GM21447 (cell line): ENCODE data around the gene MAP2.

Source experiments
- ATAC-seq: cut with Tn5 transposase; IDR thresholded peaks from one replicate; pipeline ENCODE4 v1.9.1; 2021; ENCODE audit not compliant: unreplicated experiment

The MAP2 gene

DNA sequence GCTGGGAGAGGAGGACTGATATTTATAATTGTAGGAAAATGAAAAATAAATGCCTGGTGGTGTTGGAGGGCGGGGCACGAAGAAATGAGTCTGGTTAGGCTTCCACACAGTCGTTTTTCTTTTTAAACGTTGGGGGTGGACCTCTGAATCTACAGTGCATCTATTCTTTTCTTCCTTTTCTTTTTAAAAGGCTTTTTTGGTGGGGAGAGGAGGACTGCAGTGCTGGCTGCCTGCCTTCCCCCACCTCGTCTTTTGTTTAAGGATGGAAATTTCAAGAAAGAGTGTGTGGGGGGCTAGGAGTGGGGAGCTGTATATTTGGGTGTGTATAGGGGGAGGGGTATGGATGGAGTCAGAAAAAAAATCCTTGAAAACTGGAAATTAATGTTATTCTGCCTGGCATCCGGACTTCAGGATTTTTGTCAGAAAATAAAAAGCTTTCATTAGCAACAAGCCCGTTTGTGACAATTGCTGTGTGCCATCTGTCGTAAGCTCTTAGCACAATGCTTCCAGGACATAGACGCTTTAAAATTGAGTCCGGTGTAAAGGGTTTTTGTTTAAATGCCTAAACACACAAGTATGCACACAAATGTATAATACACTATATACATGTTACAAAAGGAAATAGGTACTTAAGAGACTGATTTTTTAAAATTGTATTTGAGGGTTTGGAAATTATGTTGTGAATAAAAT lies 1.1 kb downstream of the MAP2 start:
- no peak for ATAC-seq

- no peak for ATAC-seq
These were observed 1.7 kb downstream of the MAP2 start for GRCh38 chr2:209425471-209426071.

GRCh38 chr2:209426432-209426831 lies 2.6 kb downstream of the MAP2 start:
- ATAC-seq, result no peak

- ATAC-seq, result no peak
These were observed 7.9 kb downstream of the MAP2 start for GRCh38 chr2:209431701-209432100.

DNA sequence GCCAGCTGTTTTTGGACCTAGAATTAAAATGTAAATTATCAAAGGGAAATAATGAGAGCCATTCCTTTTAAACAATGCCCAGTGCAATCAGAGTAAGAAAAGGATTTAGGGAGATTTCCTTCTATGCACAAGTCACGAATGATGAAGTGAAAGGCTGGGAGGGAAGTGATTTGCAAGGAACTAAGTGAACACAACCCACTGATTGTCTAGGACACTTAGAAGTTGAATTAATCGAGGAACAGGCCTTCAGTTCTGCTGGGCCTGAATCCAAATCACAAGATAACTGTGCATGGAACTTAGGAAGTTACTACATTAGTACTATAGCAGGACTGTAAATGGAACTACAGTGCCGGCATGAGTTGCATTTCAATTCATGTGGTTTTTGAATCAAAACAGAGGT lies 17.7 kb downstream of the MAP2 start:
- no peak for ATAC-seq

GRCh38 chr2:209442939-209443338 lies 19.1 kb downstream of the MAP2 start:
- no peak for ATAC-seq

DNA sequence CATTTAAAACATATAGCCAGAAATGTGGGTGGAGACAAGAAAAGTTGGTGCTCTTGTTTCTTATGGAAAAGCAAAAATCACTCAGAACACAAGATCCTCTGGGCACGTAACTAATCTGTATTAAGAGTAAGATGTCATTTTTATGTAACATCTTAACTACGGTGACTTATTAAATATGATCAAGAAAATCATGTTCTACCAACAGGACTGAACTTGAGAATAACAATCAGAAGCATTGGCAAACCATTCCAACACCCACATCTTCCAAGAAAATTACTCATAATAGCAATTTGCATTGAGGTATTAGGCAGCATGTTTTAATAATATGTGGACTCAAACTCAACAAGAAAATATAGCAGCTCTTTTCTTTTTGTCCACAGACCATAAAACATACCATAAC lies 21.6 kb downstream of the MAP2 start:
- ATAC-seq, result no peak

DNA sequence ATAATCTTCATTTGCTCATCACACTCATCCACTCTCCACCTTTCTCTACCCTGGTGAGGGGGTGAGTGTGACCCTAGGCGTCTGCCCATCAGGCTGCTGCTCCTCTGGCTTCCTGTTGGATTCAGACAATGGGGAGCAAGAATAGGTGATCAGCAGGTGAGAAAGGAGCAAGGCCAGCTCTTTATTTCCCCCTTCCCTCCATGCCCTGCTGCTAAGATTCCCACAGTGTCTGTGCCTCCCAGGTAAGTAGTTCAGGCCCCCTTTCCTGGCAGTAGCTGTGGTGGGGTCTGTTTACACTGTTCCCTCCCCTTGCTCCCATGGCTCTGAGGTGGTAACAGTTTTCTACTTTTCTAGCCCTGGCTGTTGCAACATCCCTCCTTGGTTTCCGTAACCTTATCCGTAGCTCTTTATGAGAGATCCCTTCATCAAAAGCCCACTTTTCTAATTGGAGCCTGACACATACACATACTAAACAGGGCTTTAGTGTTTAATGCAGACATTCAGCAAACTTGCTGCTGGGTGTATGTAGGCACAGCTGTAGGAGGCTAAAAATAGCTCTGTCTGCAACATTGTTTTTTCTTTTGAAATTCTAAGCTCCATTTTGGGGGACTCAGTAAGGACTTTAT lies 27.5 kb downstream of the MAP2 start:
- no peak for ATAC-seq

DNA sequence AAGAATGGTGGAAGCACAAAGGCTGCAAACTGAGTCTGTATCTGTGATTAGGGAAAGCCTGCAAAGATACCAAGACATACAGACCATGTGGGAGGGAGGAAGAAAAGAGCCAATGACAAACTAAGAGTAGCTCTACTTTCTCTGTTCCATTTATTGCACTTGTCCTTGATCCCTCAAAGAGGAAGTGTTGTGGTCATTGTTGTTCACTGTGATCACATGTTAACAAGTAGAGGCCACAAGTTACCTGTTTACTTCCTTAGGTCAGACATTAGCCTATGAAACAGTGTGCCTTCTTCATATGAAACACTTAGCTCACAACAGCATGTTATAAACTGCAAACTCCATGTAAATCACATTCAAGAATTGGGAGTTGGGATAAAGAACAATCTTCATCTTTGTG lies 32.6 kb downstream of the MAP2 start:
- ATAC-seq, result no peak

- no peak for ATAC-seq
These were observed 34.4 kb downstream of the MAP2 start for GRCh38 chr2:209458008-209458979.

DNA sequence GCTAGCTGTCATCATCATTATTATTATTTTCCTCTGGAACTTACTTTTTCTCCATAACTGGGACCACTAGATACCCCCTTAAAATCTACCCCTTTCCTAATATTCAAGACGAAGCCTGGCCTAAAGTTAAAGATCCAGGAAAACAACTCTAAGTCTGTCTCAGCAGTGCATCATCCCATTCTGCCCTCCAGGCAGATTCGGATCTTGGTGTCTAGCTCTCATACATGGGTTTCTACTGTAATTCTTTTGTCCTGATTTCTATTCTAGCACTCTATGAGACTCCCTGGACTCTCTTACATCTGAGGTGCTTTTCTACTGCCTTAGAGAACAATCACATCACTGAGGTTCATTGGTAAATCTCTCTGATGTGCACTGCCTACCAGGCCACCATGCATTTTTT lies 35.5 kb downstream of the MAP2 start:
- ATAC-seq, result no peak

DNA sequence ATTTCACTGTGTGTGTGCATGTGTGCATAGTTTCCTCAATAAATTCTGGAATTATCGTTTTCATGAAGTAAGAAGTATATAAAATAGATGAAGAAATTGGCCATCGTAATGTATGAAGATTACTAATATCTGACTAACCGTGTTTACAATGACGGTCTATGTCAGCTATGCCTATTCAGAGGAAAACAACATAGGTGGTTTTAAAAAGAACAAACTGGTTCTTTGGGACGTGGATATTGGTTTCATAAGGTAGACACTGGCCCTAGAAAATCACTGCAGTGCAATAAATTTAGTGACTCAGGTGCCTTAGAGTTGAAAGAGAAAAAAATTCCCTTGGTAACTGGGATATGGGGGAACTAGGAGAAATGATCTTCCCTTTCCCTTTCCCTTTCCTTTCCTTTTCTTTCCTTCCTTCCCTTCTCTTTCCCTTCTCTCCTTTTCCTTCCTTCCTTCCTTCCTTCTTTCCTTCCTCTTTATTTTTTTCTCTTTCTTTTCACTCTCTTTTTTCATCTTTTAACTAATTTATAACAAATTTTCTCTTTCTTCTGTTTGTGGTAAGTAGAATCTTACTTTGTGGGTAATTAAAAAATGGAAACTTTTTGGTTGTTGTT lies 36.4 kb downstream of the MAP2 start:
- ATAC-seq, result no peak

DNA sequence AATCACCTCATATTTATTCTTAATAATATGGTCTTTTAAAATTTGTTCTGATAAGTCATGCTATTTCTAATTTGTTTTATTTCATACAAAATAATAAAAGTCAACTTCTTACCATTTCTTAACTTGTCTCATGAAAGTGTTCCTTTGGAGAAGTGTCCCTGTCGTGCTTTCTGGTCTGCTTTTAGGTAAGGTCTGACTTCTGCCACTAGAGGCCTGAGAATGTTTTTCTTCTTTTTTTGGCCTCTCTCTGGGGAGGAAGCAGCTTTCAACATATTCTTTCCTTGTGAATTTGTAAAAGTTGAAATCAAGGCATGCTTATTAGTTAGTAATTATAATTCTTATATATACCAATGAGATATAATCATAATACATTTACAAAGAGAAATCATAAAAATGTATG lies 39.4 kb downstream of the MAP2 start:
- ATAC-seq, result no peak

- no peak for ATAC-seq
These were observed 40.0 kb downstream of the MAP2 start for GRCh38 chr2:209463835-209464234.

GRCh38 chr2:209468846-209469245 lies 45.0 kb downstream of the MAP2 start:
- ATAC-seq, result no peak

DNA sequence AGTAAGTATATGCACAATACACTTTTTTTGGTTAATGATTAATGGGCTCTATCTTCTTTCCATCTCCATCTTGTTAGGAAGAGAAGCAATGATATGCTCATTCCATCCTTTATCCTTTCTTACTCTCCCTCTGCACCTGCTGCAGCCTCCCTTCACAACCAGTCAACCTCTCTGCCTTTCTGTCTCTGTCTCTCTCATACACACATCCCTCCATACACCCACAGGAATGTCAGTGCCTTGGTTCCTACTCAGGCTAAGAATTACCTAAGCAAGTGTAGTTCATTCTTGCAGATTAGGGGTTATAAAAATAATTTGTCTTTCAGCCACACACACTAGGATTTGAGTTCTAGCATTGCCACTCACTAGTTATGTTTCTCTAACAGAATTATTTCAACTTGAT lies 45.6 kb downstream of the MAP2 start:
- ATAC-seq, result no peak

DNA sequence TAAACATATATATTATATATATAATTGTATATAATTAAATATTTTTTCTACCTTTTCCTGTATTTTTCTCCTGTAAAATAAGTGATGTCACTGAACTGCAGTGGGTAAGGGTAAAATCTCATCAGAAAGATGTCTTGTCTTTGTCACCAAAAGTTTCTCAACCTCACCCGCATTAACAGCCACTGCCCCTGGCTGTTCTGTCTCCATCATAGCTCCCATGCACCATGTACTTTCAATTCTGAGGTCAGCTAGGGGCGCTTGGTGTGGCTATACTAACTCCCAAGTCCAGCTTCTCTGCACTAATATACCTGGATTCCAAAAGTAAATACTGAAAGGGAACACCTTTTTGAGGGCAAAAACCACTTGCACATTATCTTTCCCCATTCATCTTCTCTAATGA lies 46.6 kb downstream of the MAP2 start:
- no peak for ATAC-seq

- no peak for ATAC-seq
These were observed 47.2 kb downstream of the MAP2 start for GRCh38 chr2:209471037-209471436.

DNA sequence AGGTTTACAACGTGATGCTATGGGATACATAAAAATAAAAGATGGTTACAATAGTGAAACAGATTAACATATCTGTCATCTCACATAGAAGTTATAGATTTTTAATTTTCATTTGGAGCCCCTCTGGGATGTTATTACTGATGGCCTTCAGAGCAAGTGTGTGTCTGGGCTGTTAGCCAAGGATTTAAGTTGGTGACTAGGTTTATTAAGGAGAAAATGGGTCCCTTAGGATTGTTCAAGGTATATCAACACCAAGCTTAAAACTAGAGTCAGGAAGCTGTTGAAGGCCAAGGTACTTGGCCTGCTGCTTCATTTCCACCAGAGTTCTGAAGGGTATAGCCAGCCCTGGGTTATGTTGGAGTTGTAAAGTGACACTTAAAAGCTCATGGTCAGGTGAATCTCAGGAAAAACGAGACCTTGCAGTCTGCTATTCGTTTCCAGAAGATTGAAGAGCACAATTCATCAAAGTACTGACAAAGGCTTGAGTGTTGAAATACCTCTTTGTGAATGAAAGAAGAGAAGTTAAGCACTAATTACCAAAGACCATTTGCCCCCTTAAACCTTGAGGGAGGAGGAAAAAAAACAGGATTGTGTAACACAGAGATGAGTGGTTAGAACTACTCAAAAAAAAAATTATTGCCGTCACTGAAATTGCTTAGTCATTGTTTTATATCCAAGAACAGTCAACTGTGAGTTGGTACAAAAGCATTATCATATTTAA lies 48.4 kb downstream of the MAP2 start:
- no peak for ATAC-seq

GRCh38 chr2:209472871-209473270 lies 49.0 kb downstream of the MAP2 start:
- ATAC-seq, result no peak
